Effector memory CD4-positive, alpha-beta T cell (primary cell): ENCODE data around the gene CDHR1.
"Not testable (repeated sequence)": the region's sequence is repeated elsewhere in the genome, so short reads cannot be mapped to it uniquely, and the experiment has no call there.

Experiments
- DNase-seq, 3 donors: peaks; one replicate each; pipeline ENCODE4 v3.0.0-alpha.2; 2020
- H3K27ac ChIP-seq: 2 replicates; pipeline ENCODE4 v1.7.0; 2013; ENCODE audit warnings: mild to moderate bottlenecking, low read length, moderate library complexity; ENCODE audit not compliant: insufficient read depth, poor library complexity, severe bottlenecking
- H3K27me3 ChIP-seq: replicated peaks from 2 replicates; pipeline ENCODE4 v1.7.0; 2013; ENCODE audit warnings: mild to moderate bottlenecking, low read length; ENCODE audit not compliant: insufficient read depth, control insufficient read depth, poor library complexity, severe bottlenecking
- H3K36me3 ChIP-seq: 2 replicates; pipeline ENCODE4 v1.7.0; 2013; ENCODE audit warnings: mild to moderate bottlenecking, low read length, moderate library complexity; ENCODE audit not compliant: control insufficient read depth, insufficient read depth
- H3K4me1 ChIP-seq: 2 replicates; pipeline ENCODE4 v1.7.0; 2013; ENCODE audit warnings: low read length, mild to moderate bottlenecking; ENCODE audit not compliant: control insufficient read depth, insufficient read depth, poor library complexity, severe bottlenecking
- H3K4me3 ChIP-seq: 2 replicates; pipeline ENCODE4 v1.7.0; 2013; ENCODE audit warnings: low read length, low read depth, mild to moderate bottlenecking; ENCODE audit not compliant: insufficient read depth, poor library complexity, severe bottlenecking
- H3K9me3 ChIP-seq: 2 replicates; pipeline ENCODE4 v1.7.0; 2013; ENCODE audit warnings: mild to moderate bottlenecking, low read length, moderate library complexity; ENCODE audit not compliant: control insufficient read depth

CDHR1 gene

GRCh38 chr10:84159076-84159685, 35.2 kb upstream of the CDHR1 start:
- DNase-seq: no peak
- Histone ChIP-seq H3K9me3 (no peaks in the 10 kb centered on the region), H3K27ac (no peak overlapping the region), H3K4me1 (no peaks in the 10 kb centered on the region), H3K36me3 (no peaks in the 10 kb centered on the region), H3K4me3 (no peak overlapping the region), H3K27me3 (no peaks in the 10 kb centered on the region)

DNA sequence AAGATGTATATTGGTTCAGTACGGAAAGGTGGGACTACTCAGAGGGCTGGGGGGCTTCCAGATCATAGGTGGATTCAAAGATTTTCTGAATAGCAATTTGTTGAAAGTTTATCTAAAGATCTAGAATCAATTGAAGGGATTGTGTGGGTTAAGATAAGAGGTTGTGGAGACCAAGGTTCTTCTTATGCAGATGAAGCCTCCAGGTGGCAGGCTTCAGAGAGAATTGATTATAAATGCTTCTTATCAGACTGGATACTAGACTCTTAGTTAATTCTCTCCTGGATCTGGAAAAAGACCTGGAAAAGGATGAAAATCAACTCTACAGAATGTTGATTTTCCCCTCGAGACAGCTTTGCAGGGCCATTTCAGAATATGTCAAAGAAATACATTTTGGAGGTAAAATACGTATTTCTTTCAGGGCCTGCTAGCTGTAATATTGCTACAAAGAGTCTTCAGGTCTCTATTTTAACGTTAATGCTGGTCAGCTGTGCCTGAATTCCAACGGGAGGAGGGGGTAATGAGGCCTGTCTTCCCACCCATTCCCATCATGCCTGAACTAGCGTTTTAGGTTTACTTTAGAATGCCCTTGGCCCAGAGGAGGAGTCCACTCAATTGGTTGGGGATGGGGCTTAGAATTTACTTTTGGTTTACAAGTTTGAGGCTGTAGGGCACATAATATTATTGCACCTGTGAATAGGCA, 33.5 kb upstream of the CDHR1 start:
- no peak overlapping the region for H3K27ac ChIP-seq
- no peaks in the 10 kb centered on the region for H3K36me3 ChIP-seq
- H3K4me1 ChIP-seq: no peaks in the 10 kb centered on the region
- no peaks in the 10 kb centered on the region for H3K9me3 ChIP-seq
- no peak for DNase-seq
- H3K27me3 ChIP-seq: no peaks in the 10 kb centered on the region
- no peak overlapping the region for H3K4me3 ChIP-seq

- Histone ChIP-seq H3K27ac (no peak overlapping the region), H3K4me1 (no peaks in the 10 kb centered on the region), H3K9me3 (no peaks in the 10 kb centered on the region), H3K36me3 (no peaks in the 10 kb centered on the region), H3K4me3 (no peak overlapping the region), H3K27me3 (no peaks in the 10 kb centered on the region)
- DNase-seq: no peak
Observed at GRCh38 chr10:84163996-84164395, 30.3 kb upstream of the CDHR1 start.

DNA sequence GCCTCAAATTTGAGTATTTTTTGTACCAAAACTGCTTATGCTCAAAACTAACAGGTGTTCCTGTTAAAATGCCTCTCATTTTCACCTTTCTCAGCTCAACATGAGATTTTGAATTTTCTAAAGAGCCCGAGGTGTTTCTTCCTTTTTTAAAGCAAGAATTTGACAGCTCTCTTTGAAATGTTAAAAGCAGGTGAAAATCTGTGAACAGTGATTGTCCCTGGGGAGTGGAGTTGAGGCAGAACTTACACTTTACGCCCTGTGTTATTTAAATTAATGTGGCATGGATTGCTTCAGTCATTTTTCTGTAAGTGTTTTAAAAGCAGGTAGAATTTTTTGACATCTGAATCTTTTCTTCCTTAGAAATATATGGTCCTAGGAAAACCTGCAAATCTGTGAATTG, 29.9 kb upstream of the CDHR1 start:
- DNase-seq: no peak
- Histone ChIP-seq H3K27me3 (no peaks in the 10 kb centered on the region), H3K27ac (no peak overlapping the region), H3K4me3 (no peak overlapping the region), H3K36me3 (no peaks in the 10 kb centered on the region), H3K9me3 (no peaks in the 10 kb centered on the region), H3K4me1 (no peaks in the 10 kb centered on the region)

GRCh38 chr10:84166620-84167288, 27.6 kb upstream of the CDHR1 start:
- Histone ChIP-seq H3K4me3 (no peak overlapping the region), H3K27ac (no peak overlapping the region), H3K4me1 (no peaks in the 10 kb centered on the region), H3K9me3 (no peaks in the 10 kb centered on the region), H3K27me3 (no peaks in the 10 kb centered on the region), H3K36me3 (no peaks in the 10 kb centered on the region)
- DNase-seq: no peak

- H3K9me3 ChIP-seq, H3K4me3 ChIP-seq, H3K27me3 ChIP-seq, H3K36me3 ChIP-seq, DNase-seq, H3K4me1 ChIP-seq, H3K27ac ChIP-seq: not testable (repeated sequence)
Observed at GRCh38 chr10:84167289-84167653, 27.1 kb upstream of the CDHR1 start.

GRCh38 chr10:84168382-84168781, 26.0 kb upstream of the CDHR1 start:
- DNase-seq, H3K4me3 ChIP-seq, H3K4me1 ChIP-seq, H3K27ac ChIP-seq, H3K27me3 ChIP-seq, H3K36me3 ChIP-seq, H3K9me3 ChIP-seq: not testable (repeated sequence)

- H3K4me1 ChIP-seq, H3K36me3 ChIP-seq, H3K4me3 ChIP-seq, H3K27me3 ChIP-seq, DNase-seq, H3K27ac ChIP-seq, H3K9me3 ChIP-seq: not testable (repeated sequence)
Observed at GRCh38 chr10:84171237-84171636, 23.1 kb upstream of the CDHR1 start.

DNA sequence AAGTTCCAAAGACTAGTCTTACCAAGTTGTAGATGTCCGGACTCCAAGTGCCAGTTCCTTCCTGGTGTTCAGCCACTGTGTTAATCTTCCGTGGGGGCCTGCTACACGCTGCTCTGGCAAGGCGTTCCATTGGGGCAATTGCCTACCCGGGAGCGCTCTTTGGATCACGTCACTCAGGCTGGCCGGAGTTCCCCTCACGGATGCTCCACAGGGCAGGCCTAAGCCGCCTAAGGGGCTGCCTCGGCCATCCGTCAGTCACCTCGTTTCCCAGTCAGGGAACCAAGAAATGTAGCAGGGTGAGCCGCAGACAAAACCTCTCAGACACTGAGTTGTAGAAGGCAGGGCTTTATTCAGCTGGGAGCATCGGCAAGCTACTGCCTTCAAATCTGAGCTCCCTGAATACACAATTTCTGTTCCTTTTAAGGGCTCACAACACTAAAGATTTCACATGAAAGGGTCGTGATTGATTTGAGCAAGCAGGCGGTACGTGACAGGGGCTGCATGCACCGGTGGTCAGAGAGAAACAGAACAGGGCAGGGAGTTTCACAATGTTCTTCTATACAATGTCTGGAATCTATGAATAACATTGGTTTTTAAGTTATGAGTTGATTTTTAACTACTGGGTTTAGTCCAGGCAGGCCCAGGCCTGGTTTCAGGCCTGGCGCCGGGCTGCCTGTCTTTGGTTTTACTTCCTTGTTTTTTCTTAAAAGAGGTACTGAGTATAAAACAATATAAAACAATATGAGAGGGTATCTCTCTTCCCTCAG, 22.5 kb upstream of the CDHR1 start:
- not testable (repeated sequence) for H3K4me3 ChIP-seq, DNase-seq, H3K27me3 ChIP-seq

More for the DNA sequence above, 22.5 kb upstream of the CDHR1 start:
- not testable (repeated sequence) for H3K9me3 ChIP-seq, H3K4me1 ChIP-seq, H3K27ac ChIP-seq, H3K36me3 ChIP-seq
